Spleen (tissue), 11 donors: Measurements from ENCODE around the gene SSUH2. TPM values are rescaled to one million over a fixed set of nuclear protein-coding genes. Genes with fewer than 3 reads are reported as not detected.

Experiments
- DNase-seq: peaks from one replicate; pipeline ENCODE4 v3.0.0-alpha.2; 2020
- H3K27ac ChIP-seq, 8 donors: fragments of 200-600 bp; sonication (generic) in 7 of 8; 1 replicate in 4 of 8; 2 replicates in 4 of 8; pipeline versions ENCODE4 v1.5.0 to v1.8.0; 2016 to 2021; ENCODE audit warnings: inconsistent platforms in 4 of 8, mild to moderate bottlenecking in 4 of 8, moderate library complexity in 1 of 8
- H3K27me3 ChIP-seq, 7 donors: fragments of 200-600 bp; sonication (generic) in 6 of 7; replicated peaks in 1 of 7; 1 replicate in 4 of 7; 2 replicates in 3 of 7; pipeline versions ENCODE4 v1.5.0 to v1.8.0; 2016 to 2021; ENCODE audit warnings: inconsistent platforms in 3 of 7, mild to moderate bottlenecking in 1 of 7
- H3K36me3 ChIP-seq, 6 donors: fragments of 200-600 bp; sonication (generic) in 5 of 6; 1 replicate in 4 of 6; 2 replicates in 2 of 6; pipeline versions ENCODE4 v1.5.0 to v1.8.0; 2016 to 2021; ENCODE audit warnings: inconsistent platforms in 2 of 6
- H3K4me1 ChIP-seq, 6 donors: fragments of 200-600 bp; sonication (generic) in 5 of 6; 1 replicate in 3 of 6; 2 replicates in 3 of 6; pipeline versions ENCODE4 v1.5.0 to v1.8.0; 2016 to 2021; ENCODE audit warnings: inconsistent platforms in 3 of 6
- H3K4me3 ChIP-seq, 8 donors: fragments of 200-600 bp; sonication (generic) in 7 of 8; 1 replicate in 4 of 8; 2 replicates in 4 of 8; pipeline versions ENCODE4 v1.5.0 to v1.8.0; 2016 to 2021; ENCODE audit warnings: inconsistent platforms in 4 of 8, mild to moderate bottlenecking in 4 of 8, moderate library complexity in 2 of 8
- H3K9me3 ChIP-seq, 8 donors: fragments of 200-600 bp; sonication (generic) in 7 of 8; 1 replicate in 4 of 8; 2 replicates in 4 of 8; pipeline versions ENCODE4 v1.5.0 to v1.8.0; 2016 to 2021; ENCODE audit warnings: inconsistent platforms in 4 of 8
- POLR2A ChIP-seq, 3 donors: fragments of 450-650 bp; IDR thresholded peaks; one replicate each; pipeline ENCODE4 v1.5.1; 2017; ENCODE audit warnings: antibody characterized with exemption in 3 of 3, mild to moderate bottlenecking in 1 of 3
- POLR2AphosphoS5 ChIP-seq, 3 donors: sonication (generic); formaldehyde crosslinking; IDR thresholded peaks; one replicate each; pipeline ENCODE4 v1.5.1; 2017; ENCODE audit warnings: antibody characterized with exemption in 3 of 3
- WGBS, 5 donors: extraction: QIAGEN DNeasy Blood & Tissue Kit in 3 of 5; methylation state at CpG; one replicate each; pipeline versions ENCODE4 v1.1.5 to v1.1.7; 2013 to 2018; 5-methylcytosine and 5-hydroxymethylcytosine counted together
- intact Hi-C: fragments of 100-400 bp; cut with DNase I; formaldehyde crosslinking; loops from one replicate; pipeline ENCODE4 v1.15.0; 2023; ENCODE audit warnings: low total_unique reads
- polyA plus RNA-seq, 3 donors: library from polyadenylated mRNA; stranded (reverse); fragments of 200-250 nt; gene quantifications; one replicate each; pipeline ENCODE4 v1.2.1, GENCODE V29; 2013
- total RNA-seq, 7 donors: library from RNA; depleted of rRNA in 3 of 7; stranded (reverse); fragments of >200 nt in 3 of 7; fragmentation: NEBNext Ultra II Directional in 4 of 7; extraction: Animal tissue kit (Norgen Biotek cat#: 25700) in 4 of 7; gene quantifications; one replicate each; pipeline versions ENCODE4 v1.1.0 to v1.2.1, GENCODE V29; 2016 to 2021
- TF ChIP-seq, protein P1 (sequence below), 11 experiments: fragments of 200-600 bp in 7 of 11; fragments of 450-650 bp in 4 of 11; sonication (generic) in 4 of 11; IDR thresholded peaks in 8 of 11; conservative IDR thresholded peaks in 3 of 11; 1 replicate in 7 of 11; 2 replicates in 4 of 11; pipeline versions ENCODE4 v1.4.0 to v1.8.0; 2016 to 2021; ENCODE audit warnings: antibody characterized with exemption in 11 of 11, inconsistent platforms in 4 of 11, mild to moderate bottlenecking in 1 of 11
- donor health status: healthy with polysubstance abuse.
- donor health status: DM: no; HTN: no; CAD: no; lungs with moderate emphysema.
- donor health status: DM: no; HTN: no; CAD: no.
- donor health status: Bipolar disorder and iron deficiency.
- donor health status: healthy.
- donor health status: DM: no; HTN: no; CAD: no.
- donor health status: DM: yes; HTN: yes; CAD: no.

Gene SSUH2
- total and polyA plus RNA-seq, 10 donors: 0.94 to 4.5 (median 1.7) TPM

DNA sequence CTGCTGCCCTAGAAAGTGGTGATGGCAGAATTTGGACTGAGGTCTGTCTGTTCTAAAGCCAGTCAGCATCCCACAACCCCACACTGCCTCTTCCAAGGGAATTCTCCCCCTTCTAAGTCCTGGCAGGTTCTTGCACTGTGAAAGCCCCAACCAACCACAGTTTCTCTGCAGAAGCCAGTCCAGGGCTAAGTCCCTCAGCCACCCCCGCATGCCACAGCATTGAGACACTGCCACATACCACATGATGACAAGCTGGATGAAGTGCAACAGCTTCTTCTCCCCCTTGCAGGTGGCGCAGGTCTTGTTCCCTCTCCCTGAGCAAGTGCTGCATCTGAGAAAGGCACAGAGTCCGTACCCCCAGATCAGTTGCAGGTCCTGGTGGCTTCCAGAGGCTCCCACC lies 18.6 kb downstream of the SSUH2 start:
- H3K27me3 ChIP-seq: peaks cover 0 to 12% (median 0%) of the 10 kb centered on the region in 7 donors
- intact Hi-C loops: no loop called here
- TF ChIP-seq POLR2A (IDR thresholded peaks at IDR 0.05): no peak
- TF ChIP-seq, protein P1, sequence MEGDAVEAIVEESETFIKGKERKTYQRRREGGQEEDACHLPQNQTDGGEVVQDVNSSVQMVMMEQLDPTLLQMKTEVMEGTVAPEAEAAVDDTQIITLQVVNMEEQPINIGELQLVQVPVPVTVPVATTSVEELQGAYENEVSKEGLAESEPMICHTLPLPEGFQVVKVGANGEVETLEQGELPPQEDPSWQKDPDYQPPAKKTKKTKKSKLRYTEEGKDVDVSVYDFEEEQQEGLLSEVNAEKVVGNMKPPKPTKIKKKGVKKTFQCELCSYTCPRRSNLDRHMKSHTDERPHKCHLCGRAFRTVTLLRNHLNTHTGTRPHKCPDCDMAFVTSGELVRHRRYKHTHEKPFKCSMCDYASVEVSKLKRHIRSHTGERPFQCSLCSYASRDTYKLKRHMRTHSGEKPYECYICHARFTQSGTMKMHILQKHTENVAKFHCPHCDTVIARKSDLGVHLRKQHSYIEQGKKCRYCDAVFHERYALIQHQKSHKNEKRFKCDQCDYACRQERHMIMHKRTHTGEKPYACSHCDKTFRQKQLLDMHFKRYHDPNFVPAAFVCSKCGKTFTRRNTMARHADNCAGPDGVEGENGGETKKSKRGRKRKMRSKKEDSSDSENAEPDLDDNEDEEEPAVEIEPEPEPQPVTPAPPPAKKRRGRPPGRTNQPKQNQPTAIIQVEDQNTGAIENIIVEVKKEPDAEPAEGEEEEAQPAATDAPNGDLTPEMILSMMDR (IDR thresholded peaks at IDR 0.05 in 8 of 11, conservative IDR thresholded peaks at IDR 0.05 in 3 of 11): no peak
- no peak for TF ChIP-seq POLR2AphosphoS5 (IDR thresholded peaks at IDR 0.05)
- H3K4me3 ChIP-seq: no peak overlapping the region
- WGBS, 5 donors: 74 to 94% (median 89%) methylated on average over 3 of the region's 3 CpGs
- no peaks in the 10 kb centered on the region for H3K36me3 ChIP-seq
- H3K27ac ChIP-seq: no peak overlapping the region
- no peak for DNase-seq
- no peaks in the 10 kb centered on the region for H3K9me3 ChIP-seq
- peaks cover 0 to 23% (median 11%) of the 10 kb centered on the region in 6 donors for H3K4me1 ChIP-seq

DNA sequence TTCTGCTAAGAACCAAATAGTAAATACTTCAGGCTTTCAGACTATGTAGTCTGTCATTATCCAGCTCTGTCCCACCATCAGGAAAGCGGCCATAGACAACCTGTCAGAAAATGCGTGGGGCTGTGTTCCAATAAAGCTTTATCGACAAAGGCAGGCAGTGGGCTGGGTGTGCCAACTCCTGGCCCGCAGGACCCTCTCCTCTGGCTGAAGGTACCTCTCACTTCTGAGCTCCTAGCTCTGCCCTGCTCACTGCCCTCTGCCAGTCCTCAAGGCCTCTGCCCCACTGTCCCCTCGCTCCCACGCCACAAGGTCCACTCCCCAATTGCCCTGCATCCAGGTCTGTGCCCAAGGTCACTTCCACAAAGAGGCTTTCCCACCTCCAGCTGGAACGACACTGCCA lies 20.0 kb downstream of the SSUH2 start:
- Histone ChIP-seq H3K36me3 (no peaks in the 10 kb centered on the region), H3K27ac (no peak overlapping the region), H3K4me3 (no peak overlapping the region), H3K9me3 (no peaks in the 10 kb centered on the region), H3K27me3 (peaks cover 0 to 12% (median 0%) of the 10 kb centered on the region in 7 donors), H3K4me1 (peaks cover 0 to 18% (median 10%) of the 10 kb centered on the region in 6 donors)
- intact Hi-C loops: loop anchor here (5.0 kb wide), 1 partner anchor 182 kb away; no protein-coding TSS in a partner anchor
- DNase-seq: no peak
- WGBS, 5 donors: 91 to 99% (median 93%) methylated on average over 7 of the region's 7 CpGs
- TF ChIP-seq, protein P1 (IDR thresholded peaks at IDR 0.05 in 8 of 11, conservative IDR thresholded peaks at IDR 0.05 in 3 of 11): no peak

DNA sequence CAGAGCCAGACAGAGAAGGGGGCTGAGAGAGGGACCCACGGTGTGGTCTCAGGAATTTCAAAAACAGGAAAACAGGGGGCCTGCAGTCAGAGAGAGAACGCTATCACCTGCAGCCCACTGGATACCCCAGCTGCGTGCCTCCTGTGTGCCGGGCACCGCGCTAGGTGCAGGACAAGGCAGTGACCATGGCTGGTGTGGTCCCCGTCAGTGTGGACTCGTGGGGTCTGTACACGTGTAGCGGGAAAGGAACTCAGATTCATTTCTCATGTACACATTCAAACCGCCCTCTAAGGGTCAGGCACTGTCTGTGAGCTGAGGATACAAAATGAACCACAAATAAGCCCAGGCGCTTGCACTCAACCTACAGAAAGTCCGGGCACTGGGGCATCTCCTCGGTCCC lies 20.9 kb downstream of the SSUH2 start:
- TF ChIP-seq POLR2AphosphoS5 (IDR thresholded peaks at IDR 0.05) (no peak), POLR2A (IDR thresholded peaks at IDR 0.05) (no peak)
- TF ChIP-seq, protein P1 (IDR thresholded peaks at IDR 0.05 in 8 of 11, conservative IDR thresholded peaks at IDR 0.05 in 3 of 11): no peak
- intact Hi-C loops: loop anchor here (5.0 kb wide), 1 partner anchor 181 kb away; no protein-coding TSS in a partner anchor
- Histone ChIP-seq H3K4me1 (peaks cover 0 to 15% (median 10%) of the 10 kb centered on the region in 6 donors), H3K27ac (no peak overlapping the region), H3K9me3 (peaks cover 0 to 8% (median 5%) of the 10 kb centered on the region in 8 donors), H3K4me3 (no peak overlapping the region), H3K36me3 (no peaks in the 10 kb centered on the region), H3K27me3 (peaks cover 0 to 12% (median 0%) of the 10 kb centered on the region in 7 donors)
- 82 to 88% (median 84%) methylated on average over 13 to 14 of the region's 14 CpGs for WGBS, 5 donors
- no peak for DNase-seq

- no peak for DNase-seq
- peak overlapping the region in 1 of 8 donors; percentile 31 for H3K4me3 ChIP-seq
- H3K9me3 ChIP-seq: peaks cover 0 to 13% (median 8%) of the 10 kb centered on the region in 8 donors
- peaks cover 0 to 12% (median 0%) of the 10 kb centered on the region in 7 donors for H3K27me3 ChIP-seq
- no peak overlapping the region for H3K27ac ChIP-seq
- WGBS, 5 donors: 26 to 44% (median 36%) methylated on average over 24 of the region's 24 CpGs
- no peaks in the 10 kb centered on the region for H3K36me3 ChIP-seq
- H3K4me1 ChIP-seq: peaks cover 0 to 15% (median 10%) of the 10 kb centered on the region in 6 donors
- intact Hi-C loops: loop anchor here (5.0 kb wide), 1 partner anchor 181 kb away; no protein-coding TSS in a partner anchor
- TF ChIP-seq, protein P1 (IDR thresholded peaks at IDR 0.05 in 8 of 11, conservative IDR thresholded peaks at IDR 0.05 in 3 of 11): peak; percentile 27 to 85 (median 72)
- TF ChIP-seq POLR2A (IDR thresholded peaks at IDR 0.05): no peak
Observed at GRCh38 chr3:8622873-8623691, 21.5 kb downstream of the SSUH2 start.
